Tibial artery (tissue), 4 donors: ENCODE measurements around the gene SPRR5.

Experiments used
- DNase-seq, 2 donors: peaks; one replicate each; pipeline ENCODE4 v3.0.0-alpha.2; 2019
- H3K27ac ChIP-seq, 2 donors: fragments of 200-600 bp; sonication (generic) in 1 of 2; 1 replicate in 1 of 2; 2 replicates in 1 of 2; pipeline ENCODE4 v1.5.1; 2018 to 2019; ENCODE audit warnings: mild to moderate bottlenecking in 1 of 2
- H3K27me3 ChIP-seq, 2 donors: fragments of 200-600 bp; sonication (generic) in 1 of 2; one replicate each; pipeline versions ENCODE4 v1.5.1 to v1.6.0; 2016 to 2019
- H3K36me3 ChIP-seq, 3 donors: fragments of 200-600 bp; sonication (generic) in 2 of 3; one replicate each; pipeline ENCODE4 v1.5.1; 2016 to 2019; ENCODE audit warnings: mild to moderate bottlenecking in 2 of 3
- H3K4me1 ChIP-seq, 4 donors: fragments of 200-600 bp; sonication (generic) in 2 of 4; 1 replicate in 3 of 4; 2 replicates in 1 of 4; pipeline ENCODE4 v1.5.1; 2016 to 2019
- H3K4me3 ChIP-seq, 2 donors: fragments of 200-600 bp; sonication (generic) in 1 of 2; 1 replicate in 1 of 2; 2 replicates in 1 of 2; pipeline ENCODE4 v1.5.1; 2018 to 2019; ENCODE audit warnings: mild to moderate bottlenecking in 2 of 2
- H3K9me3 ChIP-seq, 3 donors: fragments of 200-600 bp; sonication (generic) in 1 of 3; one replicate each; pipeline ENCODE4 v1.5.1; 2016 to 2019
- intact Hi-C: fragments of 100-400 bp; cut with DNase I; formaldehyde crosslinking; loops from one replicate; pipeline ENCODE4 v1.15.0; 2023; ENCODE audit warnings: low total_unique reads
- TF ChIP-seq, protein P1 (sequence below), 2 experiments: fragments of 200-600 bp in 1 of 2; fragments of 450-650 bp in 1 of 2; IDR thresholded peaks; one replicate each; pipeline ENCODE4 v1.5.1; 2017 to 2019; ENCODE audit warnings: antibody characterized with exemption in 2 of 2, mild to moderate bottlenecking in 1 of 2, moderate library complexity in 1 of 2

The SPRR5 gene

DNA sequence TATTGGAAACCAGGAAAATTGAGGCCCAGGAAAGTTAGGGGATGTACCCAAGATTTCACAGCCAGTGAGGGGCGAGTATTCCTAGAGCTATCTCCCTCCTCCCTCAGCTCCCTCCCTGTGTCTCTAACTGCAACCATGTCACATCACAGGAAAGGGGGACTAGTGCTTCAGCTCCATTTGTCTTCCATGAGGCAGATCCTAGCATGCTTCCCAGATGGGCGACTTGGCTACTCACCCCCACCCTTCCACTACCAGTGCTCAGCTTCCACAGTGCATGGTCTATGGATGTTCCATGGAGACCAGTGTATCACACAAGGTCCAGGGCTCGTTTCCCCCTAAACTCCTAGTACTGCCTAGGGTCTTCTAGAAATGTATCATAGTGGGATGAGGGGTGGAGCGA, 18.8 kb downstream of the SPRR5 start:
- Histone ChIP-seq H3K27ac (no peak overlapping the region), H3K4me3 (no peak overlapping the region), H3K4me1 (no peaks in the 10 kb centered on the region), H3K36me3 (no peaks in the 10 kb centered on the region), H3K9me3 (no peaks in the 10 kb centered on the region), H3K27me3 (peaks cover 0 to 4% of the 10 kb centered on the region in 2 donors)
- intact Hi-C loops = no loop called here
- no peak for DNase-seq
- TF ChIP-seq, protein P1, sequence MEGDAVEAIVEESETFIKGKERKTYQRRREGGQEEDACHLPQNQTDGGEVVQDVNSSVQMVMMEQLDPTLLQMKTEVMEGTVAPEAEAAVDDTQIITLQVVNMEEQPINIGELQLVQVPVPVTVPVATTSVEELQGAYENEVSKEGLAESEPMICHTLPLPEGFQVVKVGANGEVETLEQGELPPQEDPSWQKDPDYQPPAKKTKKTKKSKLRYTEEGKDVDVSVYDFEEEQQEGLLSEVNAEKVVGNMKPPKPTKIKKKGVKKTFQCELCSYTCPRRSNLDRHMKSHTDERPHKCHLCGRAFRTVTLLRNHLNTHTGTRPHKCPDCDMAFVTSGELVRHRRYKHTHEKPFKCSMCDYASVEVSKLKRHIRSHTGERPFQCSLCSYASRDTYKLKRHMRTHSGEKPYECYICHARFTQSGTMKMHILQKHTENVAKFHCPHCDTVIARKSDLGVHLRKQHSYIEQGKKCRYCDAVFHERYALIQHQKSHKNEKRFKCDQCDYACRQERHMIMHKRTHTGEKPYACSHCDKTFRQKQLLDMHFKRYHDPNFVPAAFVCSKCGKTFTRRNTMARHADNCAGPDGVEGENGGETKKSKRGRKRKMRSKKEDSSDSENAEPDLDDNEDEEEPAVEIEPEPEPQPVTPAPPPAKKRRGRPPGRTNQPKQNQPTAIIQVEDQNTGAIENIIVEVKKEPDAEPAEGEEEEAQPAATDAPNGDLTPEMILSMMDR (IDR thresholded peaks at IDR 0.05) = no peak

GRCh38 chr1:152967201-152967600, 20.2 kb downstream of the SPRR5 start:
- peaks cover 0 to 4% of the 10 kb centered on the region in 2 donors for H3K27me3 ChIP-seq
- no peaks in the 10 kb centered on the region for H3K36me3 ChIP-seq
- TF ChIP-seq, protein P1 (IDR thresholded peaks at IDR 0.05) = no peak
- H3K9me3 ChIP-seq = no peaks in the 10 kb centered on the region
- DNase-seq = no peak
- no peak overlapping the region for H3K27ac ChIP-seq
- no peak overlapping the region for H3K4me3 ChIP-seq
- intact Hi-C loops = no loop called here
- no peaks in the 10 kb centered on the region for H3K4me1 ChIP-seq

GRCh38 chr1:152968248-152968647, 21.2 kb downstream of the SPRR5 start:
- Histone ChIP-seq H3K27me3 (peaks cover 0 to 4% of the 10 kb centered on the region in 2 donors), H3K4me3 (no peak overlapping the region), H3K36me3 (no peaks in the 10 kb centered on the region), H3K9me3 (no peaks in the 10 kb centered on the region), H3K27ac (no peak overlapping the region), H3K4me1 (no peaks in the 10 kb centered on the region)
- DNase-seq = no peak
- intact Hi-C loops = no loop called here
- TF ChIP-seq, protein P1 (IDR thresholded peaks at IDR 0.05) = no peak

- no peak for DNase-seq
Measured at GRCh38 chr1:152969036-152969435, 22.0 kb downstream of the SPRR5 start.

DNA sequence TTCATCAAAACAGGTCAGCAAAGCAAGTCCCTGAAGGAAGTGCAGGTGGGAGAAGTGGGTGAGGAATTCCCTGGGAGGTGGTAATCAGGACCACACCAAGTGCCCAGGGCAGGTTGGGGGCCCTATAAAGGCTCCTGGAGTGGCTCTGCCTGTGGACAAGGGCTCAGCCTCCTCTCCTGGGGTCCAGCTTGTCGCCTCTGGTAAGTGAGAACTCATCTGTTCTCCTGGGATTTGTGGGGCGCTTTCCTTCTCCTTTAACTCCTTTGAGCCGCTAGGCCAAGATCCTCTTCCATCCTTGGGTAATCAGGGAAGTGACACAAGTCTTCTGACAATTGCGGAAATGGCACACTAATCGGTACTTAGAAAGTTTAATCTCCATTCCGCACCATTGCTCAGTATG, 23.5 kb downstream of the SPRR5 start, which contains the start of gene SPRR4:
Gene SPRR4 (plus strand): TSS at position 154 of the 400 bp plus-strand sequence. CDS start 1,243 bp downstream, outside the sequence.
- Histone ChIP-seq H3K27ac (no peak within 1 kb of the TSS), H3K4me1 (no peaks in the 10 kb centered on the region), H3K36me3 (no peaks in the 10 kb centered on the region), H3K27me3 (peaks cover 0 to 4% of the 10 kb centered on the region in 2 donors), H3K9me3 (no peaks in the 10 kb centered on the region), H3K4me3 (no peak within 1 kb of the TSS)
- DNase-seq = no peak
- intact Hi-C loops = no loop called here
- TF ChIP-seq, protein P1 (IDR thresholded peaks at IDR 0.05) = no peak

More at GRCh38 chr1:152969036-152969435, 22.0 kb downstream of the SPRR5 start:
- H3K36me3 ChIP-seq = no peaks in the 10 kb centered on the region
- H3K27ac ChIP-seq = no peak overlapping the region
- intact Hi-C loops = no loop called here
- peaks cover 0 to 4% of the 10 kb centered on the region in 2 donors for H3K27me3 ChIP-seq
- TF ChIP-seq, protein P1 (IDR thresholded peaks at IDR 0.05) = no peak
- H3K4me1 ChIP-seq = no peaks in the 10 kb centered on the region
- no peaks in the 10 kb centered on the region for H3K9me3 ChIP-seq
- H3K4me3 ChIP-seq = no peak overlapping the region
